ENCODE results near the gene PXDN. TPM values are rescaled to one million over a fixed set of nuclear protein-coding genes. Genes with fewer than 3 reads are reported as not detected.

PXDN gene
- total and polyA plus RNA-seq, 9 of the 15 experiments (the other 6 are each of a cell fraction or from before 2014, with no cell fraction given), result 0.49 TPM; not detected in 8

GRCh38 chr2:1639086-1639858, 105.0 kb downstream of the PXDN start:
- no peak for FAIRE-seq
- TF ChIP-seq RAD21 (CRISPR knock-in tag; conservative IDR thresholded peaks at IDR 0.05 in 1 of 2, IDR thresholded peaks at IDR 0.05 in 1 of 2), result no peak
- no peak for TF ChIP-seq TARDBP (IDR thresholded peaks at IDR 0.05)
- TF ChIP-seq, protein P1, sequence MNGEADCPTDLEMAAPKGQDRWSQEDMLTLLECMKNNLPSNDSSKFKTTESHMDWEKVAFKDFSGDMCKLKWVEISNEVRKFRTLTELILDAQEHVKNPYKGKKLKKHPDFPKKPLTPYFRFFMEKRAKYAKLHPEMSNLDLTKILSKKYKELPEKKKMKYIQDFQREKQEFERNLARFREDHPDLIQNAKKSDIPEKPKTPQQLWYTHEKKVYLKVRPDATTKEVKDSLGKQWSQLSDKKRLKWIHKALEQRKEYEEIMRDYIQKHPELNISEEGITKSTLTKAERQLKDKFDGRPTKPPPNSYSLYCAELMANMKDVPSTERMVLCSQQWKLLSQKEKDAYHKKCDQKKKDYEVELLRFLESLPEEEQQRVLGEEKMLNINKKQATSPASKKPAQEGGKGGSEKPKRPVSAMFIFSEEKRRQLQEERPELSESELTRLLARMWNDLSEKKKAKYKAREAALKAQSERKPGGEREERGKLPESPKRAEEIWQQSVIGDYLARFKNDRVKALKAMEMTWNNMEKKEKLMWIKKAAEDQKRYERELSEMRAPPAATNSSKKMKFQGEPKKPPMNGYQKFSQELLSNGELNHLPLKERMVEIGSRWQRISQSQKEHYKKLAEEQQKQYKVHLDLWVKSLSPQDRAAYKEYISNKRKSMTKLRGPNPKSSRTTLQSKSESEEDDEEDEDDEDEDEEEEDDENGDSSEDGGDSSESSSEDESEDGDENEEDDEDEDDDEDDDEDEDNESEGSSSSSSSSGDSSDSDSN (IDR thresholded peaks at IDR 0.05; ENCODE audit: borderline replicate concordance in 1 of 2, low read depth in 2 of 2, low read length in 2 of 2), result no peak
- TF ChIP-seq HES1 (IDR thresholded peaks at IDR 0.05; ENCODE audit: low read depth), result no peak
- TF ChIP-seq RHOXF2B (CRISPR knock-in tag; conservative IDR thresholded peaks at IDR 0.05), result no peak
- TF ChIP-seq FIP1L1 (IDR thresholded peaks at IDR 0.05; ENCODE audit: low read depth, low read length, poor library complexity, severe bottlenecking), result no peak
- no peak for TF ChIP-seq ZBTB43 (CRISPR knock-in tag; IDR thresholded peaks at IDR 0.05)
- TF ChIP-seq ADNP (tag; IDR thresholded peaks at IDR 0.05), result no peak
- no peak for TF ChIP-seq SETDB1 (IDR thresholded peaks at IDR 0.05; ENCODE audit: low read length)

More at GRCh38 chr2:1639086-1639858, 105.0 kb downstream of the PXDN start:
- DNase-seq (ENCODE audit: extremely low read depth in 1 of 4, low spot score in 3 of 4) (no peak), ATAC-seq (no peak)
- Histone ChIP-seq H3K9ac (ENCODE audit: insufficient read depth in 1 of 2, low read depth in 2 of 2, low read length in 2 of 2) (no peak overlapping the region), H3K4me2 (ENCODE audit: insufficient read depth, low read length) (no peak overlapping the region), H3K27ac (ENCODE audit: extremely low read depth, low read depth, low read length) (no peak overlapping the region), H2AFZ (ENCODE audit: low read depth, low read length) (no peak overlapping the region), H3K27me3 (ENCODE audit: control insufficient read depth in 2 of 2, insufficient read depth in 2 of 2, low read length in 2 of 2) (peaks cover 4 to 62% of the 10 kb centered on the region in 2 experiments; a peak in 4 of 5 replicates), H3K36me3 (ENCODE audit: control insufficient read depth, insufficient read depth, low read length) (no peaks in the 10 kb centered on the region), H3K9me1 (ENCODE audit: control insufficient read depth, insufficient read depth, low read length) (no peaks in the 10 kb centered on the region), H3K4me1 (replicated peaks in 1 of 2; ENCODE audit: control insufficient read depth in 2 of 2, insufficient read depth in 2 of 2, low read length in 2 of 2) (no peaks in the 10 kb centered on the region), H4K20me1 (replicated peaks; ENCODE audit: control insufficient read depth, insufficient read depth, low read length) (0 out of 2 replicates have a peak, but pooled peaks cover 3% of the 10 kb centered on the region), H3K4me3 (no peak overlapping the region), H3K9me3 (replicated peaks; ENCODE audit: control insufficient read depth, insufficient read depth, low read depth, low read length) (no peaks in the 10 kb centered on the region), H3K79me2 (ENCODE audit: control insufficient read depth, insufficient read depth, low read length) (no peaks in the 10 kb centered on the region)
- CTCF ChIA-PET (ENCODE audit: low intra/inter-chr PET ratio), result no interaction called here
- intact Hi-C loops (cut with micrococcal nuclease), result no loop called here
- no TSS peak for BruUV-seq (replicated peaks)
- WGBS (ENCODE audit: insufficient coverage, low coverage, missing lambda C conversion rate), result 3% methylated on average over 18 of the region's 25 CpGs
- POLR2A ChIA-PET, result no interaction called here
- in situ Hi-C loops (cut with MboI), result no loop called here

Measured in K562 (cell line).